Pulmonary artery endothelial cell (primary cell): ENCODE data around the gene TMEM131. TPM values are rescaled to one million over a fixed set of nuclear protein-coding genes. Genes with fewer than 3 reads are reported as not detected.

Source experiments
- DNase-seq: peaks from one replicate; pipeline ENCODE4 v3.0.0-alpha.2; 2011; ENCODE audit warnings: low read depth, low spot score
- total RNA-seq: library from RNA; depleted of rRNA; stranded (reverse); fragments of >200 nt; gene quantifications from 2 replicates; pipeline ENCODE4 v1.2.3, GENCODE V29; 2014

The TMEM131 gene
- total RNA-seq, 1 donor from 2014 or later = 9.9 TPM

- no peak for DNase-seq
These were observed 229.8 kb downstream of the TMEM131 start for GRCh38 chr2:97765933-97766332.

- DNase-seq = no peak
These were observed 231.0 kb downstream of the TMEM131 start for GRCh38 chr2:97764559-97765263.

- DNase-seq = no peak
These were observed 232.4 kb downstream of the TMEM131 start for GRCh38 chr2:97763176-97763845.

DNA sequence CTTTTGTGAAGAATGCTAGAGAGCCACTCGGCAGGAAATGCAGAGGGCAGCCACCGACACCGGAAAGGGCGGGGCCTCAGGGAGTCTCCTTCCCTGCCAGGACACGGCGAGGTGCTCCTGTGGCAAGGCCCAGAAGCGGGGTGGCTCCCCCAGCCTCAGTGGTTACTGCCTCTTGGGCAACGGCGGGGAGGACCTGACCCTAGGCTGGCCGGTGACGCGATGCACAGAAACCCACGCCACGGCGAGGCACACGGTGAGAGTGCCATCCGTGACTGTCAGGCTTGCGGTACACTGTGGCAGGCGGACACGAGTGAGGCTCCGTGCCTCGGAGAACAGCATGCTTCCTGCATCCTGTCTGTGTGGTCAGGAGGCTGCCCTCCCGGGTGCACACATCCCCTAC, 234.6 kb downstream of the TMEM131 start:
- DNase-seq = no peak

GRCh38 chr2:97760480-97761049, 235.2 kb downstream of the TMEM131 start:
- no peak for DNase-seq

DNA sequence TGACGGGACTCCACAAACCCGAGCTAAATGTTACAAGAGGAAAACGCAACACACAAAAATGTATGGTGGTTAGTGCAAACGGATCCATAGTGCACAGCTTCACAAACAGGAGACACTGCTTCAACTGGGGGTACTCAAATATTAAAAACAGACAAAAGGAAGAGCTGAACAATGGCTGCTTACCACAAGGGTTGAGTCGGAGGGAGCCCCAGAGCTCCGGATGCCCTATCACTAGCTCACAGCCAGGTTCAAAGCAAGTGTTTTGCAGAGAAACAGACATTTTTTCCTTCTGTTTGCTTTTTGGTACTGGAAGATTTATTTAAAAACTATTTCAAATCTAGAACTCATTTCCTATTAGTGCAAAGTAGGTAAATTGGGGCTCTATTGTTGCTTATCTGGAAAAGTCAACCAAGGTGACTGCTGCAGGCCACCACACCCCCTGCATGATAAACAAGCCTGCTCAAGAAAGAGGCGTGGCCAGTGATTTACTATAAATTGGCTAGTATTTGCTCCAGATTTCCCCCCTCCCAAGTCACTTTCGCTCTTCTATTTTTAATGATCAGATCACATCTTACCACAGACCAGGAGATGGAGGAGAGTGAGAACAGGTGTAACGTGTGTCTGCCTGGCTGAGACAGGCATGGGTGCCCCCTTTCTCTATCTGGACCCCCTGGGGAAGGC, 235.9 kb downstream of the TMEM131 start:
- DNase-seq = no peak

DNA sequence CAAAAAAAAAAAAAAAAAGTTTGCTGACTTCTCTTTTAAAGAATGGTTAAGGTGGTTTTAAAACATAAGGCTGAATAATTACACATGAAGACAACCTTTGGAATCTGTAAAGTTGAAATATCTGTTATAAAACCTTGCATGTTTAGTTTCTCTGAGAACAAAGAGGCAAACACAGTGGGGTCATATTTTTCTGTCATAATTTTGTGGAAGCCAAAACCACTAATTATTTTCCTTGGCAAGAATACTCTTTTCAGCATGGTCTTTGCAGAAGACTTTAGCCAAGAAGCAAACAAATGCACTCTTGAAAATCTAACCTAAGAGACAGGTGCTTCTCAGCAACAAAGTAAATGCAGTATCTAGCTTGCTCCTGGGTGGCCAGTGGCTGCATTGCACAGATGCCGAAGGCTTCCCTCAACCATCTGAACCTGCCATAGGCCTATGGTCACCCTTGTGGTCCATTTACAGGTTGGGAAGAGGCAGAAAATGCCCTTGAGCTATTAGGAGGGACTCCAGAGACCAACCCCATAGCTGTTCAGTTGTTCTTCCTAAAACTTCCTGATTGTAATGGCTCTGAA, 237.5 kb downstream of the TMEM131 start:
- no peak for DNase-seq

- DNase-seq = no peak
These were observed 238.7 kb downstream of the TMEM131 start for GRCh38 chr2:97757062-97757461.

DNA sequence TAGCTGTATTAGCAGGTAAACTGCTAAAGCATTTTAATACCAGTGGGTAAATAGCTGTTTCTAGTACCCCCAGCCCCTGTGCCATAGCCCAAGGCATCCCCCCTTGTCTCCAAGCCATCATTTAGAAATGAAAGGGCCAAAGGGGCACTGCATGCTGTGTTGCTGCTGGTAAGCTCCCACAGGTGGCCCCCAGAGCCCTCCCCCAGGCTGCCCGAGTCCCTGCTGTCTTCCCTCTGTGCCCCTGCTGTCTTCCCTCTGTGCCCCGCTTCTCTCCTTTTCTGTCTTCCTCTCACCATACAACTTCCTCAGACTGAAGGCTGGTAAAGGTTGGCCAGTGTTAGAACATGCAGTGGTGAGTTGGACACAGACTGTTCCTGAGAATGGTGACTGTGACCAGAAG, 240.3 kb downstream of the TMEM131 start:
- DNase-seq = no peak

GRCh38 chr2:97754690-97755346, 240.9 kb downstream of the TMEM131 start:
- no peak for DNase-seq

GRCh38 chr2:97752342-97753334, 243.1 kb downstream of the TMEM131 start:
- no peak for DNase-seq

- DNase-seq = no peak
These were observed 244.0 kb downstream of the TMEM131 start for GRCh38 chr2:97751752-97752151.

DNA sequence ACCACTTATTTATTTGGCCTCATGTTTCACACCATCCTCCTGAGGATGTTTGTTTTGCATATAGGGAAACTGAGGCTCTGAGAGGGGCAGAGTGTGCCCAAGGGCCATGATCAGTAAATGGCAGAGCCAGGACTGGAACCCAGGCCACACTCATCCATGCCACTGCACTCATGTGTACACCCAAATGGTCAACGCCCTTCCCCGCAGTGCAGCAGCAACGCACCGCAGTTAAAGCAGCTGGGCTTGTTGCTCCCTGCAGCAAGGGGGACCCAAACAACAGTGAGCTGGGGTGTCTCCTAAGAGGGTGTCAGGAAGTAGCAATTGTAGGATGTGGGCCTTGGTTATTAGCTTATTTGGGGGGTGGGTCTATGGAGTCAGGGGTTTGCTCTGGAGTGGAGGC, 245.7 kb downstream of the TMEM131 start:
- DNase-seq = no peak

DNA sequence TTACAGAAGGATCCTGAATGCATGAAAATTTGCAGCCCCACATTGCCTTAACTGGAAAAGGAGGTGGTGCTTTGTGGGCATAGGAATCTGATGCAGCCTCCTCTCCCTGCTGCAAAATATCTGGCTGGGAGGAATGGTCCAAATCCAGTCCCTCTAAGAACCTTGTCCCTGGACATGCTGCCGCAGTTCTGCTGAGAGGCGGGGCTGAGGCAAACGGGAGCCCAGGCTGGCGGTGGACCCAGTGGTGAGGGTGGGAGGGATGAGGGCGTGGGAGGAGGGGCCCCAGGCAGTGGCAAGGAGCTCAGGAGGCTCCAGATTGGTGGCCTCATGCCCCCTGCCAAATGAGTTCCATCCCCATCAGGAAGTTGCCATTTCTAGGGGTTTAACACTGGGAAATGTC, 246.2 kb downstream of the TMEM131 start:
- no peak for DNase-seq

- DNase-seq = no peak
These were observed 248.0 kb downstream of the TMEM131 start for GRCh38 chr2:97747716-97748115.

GRCh38 chr2:97747285-97747684, 248.5 kb downstream of the TMEM131 start:
- no peak for DNase-seq

GRCh38 chr2:97745474-97746174, 250.1 kb downstream of the TMEM131 start:
- DNase-seq = no peak

- no peak for DNase-seq
These were observed 251.8 kb downstream of the TMEM131 start for GRCh38 chr2:97743913-97744312.

DNA sequence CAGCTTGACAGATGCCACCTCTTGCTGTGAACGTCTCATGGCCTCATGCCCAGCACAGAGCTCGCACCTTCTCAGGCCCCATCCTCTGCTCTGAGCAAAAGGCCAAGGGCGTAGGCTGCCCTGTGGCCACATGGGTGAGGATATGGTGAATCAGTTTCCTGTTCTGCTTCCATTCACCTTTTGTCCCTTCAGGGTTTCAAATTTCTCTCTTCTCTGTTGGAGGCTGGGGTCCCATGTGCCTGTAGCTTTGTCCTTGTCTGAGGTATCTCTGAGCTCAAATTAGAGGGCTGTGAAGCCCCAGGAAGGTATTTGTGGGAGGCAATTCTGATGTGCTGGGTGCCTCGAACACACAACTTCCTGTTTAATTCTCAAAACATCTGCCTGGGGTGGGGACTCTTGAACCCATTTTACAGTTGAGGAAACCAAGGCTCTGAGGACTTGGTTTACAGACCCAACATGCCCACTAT, 253.3 kb downstream of the TMEM131 start:
- no peak for DNase-seq
